DMS79 (cell line): ENCODE measurements around the gene AUTS2.

Source experiments
- DNase-seq: peaks from one replicate; lab custom pipeline; 2025; lab: John Stamatoyannopoulos, UW

The AUTS2 gene

DNA sequence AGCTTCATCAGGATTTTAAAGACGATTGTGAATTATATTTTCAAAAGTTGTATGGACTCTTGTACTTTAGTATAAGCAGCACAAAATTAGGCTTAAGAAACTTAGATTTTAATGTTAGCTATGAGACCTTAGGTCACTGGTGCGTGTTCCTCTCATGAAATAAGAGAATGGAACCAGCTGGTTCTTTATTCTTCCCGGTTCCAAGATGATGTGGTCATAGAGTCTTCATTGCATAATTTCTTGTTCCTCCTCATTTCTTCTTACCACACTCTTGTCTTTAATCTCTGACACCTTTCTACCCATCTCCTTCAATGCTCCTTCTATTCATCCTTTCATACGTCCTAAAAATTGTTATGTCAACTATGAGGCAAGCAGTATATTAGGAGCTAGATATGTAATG lies 437.2 kb downstream of the AUTS2 start:
- no peak for DNase-seq

DNA sequence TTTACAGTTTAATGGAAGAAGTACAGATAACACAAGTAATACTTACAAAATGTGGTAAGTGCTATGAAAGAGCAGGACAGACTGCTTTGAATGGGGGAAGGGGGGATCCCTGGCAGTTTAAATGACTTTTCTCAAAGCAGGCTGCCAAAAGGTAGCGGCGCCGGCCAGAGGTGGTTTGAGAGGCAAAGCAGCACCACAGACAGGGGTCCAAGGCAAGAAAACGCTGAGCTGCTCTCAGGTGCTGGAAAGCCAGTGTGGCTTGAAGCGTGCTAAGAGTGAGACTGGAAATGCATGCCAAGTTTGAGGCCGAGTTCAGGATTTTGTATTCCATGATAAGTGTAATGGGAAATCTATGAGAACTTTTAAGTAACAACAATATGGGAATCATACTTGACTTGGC lies 437.7 kb downstream of the AUTS2 start:
- DNase-seq: no peak

DNA sequence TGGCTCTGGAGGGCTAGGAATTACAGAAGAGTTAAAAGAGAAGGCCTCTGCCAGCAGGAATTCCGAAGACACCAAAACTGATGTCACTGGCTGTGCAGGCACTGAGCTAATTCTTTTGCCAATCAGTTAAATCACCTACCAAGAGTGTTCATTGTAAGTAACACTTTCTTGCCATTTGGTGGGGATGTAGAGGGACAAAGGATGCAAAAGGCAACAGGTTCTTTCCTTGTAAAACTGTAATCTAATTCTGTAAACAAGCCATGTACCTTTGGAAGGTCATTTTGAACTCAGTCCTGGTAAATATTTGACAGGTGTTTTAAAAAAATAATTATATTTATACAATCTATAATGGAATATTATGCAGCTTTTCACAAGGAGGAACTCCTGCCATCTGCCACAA lies 438.4 kb downstream of the AUTS2 start:
- DNase-seq: no peak

DNA sequence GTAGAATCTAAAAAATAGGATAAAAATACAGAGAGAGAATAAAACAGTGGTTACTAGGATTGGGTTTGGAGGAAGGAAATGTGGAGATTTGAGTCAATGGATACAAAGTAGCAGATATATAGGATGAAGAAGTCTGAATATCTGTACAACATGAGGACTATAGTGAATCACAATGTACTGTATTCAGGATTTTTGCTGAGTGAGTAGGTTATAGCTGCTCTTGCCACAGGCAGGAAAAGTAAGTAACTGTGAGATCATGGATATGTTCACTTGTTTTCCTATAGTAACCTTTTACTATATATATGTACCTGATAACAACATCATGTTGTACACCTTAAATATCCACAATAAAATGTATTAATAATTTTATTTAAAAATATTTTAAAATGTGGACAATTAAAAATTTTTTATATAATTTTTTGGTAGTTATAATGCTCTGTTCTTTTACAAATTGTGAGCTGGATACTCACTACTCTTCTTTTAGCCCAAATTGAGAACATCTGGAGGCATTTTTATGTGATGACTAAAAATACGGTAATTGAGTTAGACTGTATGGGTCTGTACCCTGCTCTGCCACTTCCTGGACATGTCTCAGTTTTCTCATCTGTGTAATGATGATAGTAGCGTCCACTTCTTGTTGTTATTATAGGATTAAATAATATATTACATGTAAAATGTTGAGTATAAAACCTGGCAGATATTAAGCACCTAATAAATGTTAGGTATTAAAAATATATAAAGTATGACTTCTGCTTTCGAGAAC lies 439.1 kb downstream of the AUTS2 start:
- no peak for DNase-seq

DNA sequence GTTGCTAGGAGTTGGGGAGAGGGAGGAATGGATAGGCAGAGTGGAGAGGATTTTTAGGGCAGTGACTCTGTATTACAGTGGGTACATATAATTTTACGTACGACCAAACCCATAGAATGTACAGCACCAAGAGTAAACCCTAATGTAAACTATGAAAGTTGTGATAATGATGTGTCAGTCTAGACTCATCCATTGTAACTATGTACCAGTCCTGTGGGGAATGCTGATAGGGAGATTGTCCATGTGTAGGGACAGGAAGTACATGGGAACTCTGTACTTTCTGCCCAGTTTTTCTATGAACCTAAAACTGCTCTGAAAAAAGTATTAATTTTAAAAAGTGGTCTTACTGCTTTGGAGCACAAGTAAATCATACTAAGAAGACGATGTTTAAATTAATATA lies 441.8 kb downstream of the AUTS2 start:
- no peak for DNase-seq

DNA sequence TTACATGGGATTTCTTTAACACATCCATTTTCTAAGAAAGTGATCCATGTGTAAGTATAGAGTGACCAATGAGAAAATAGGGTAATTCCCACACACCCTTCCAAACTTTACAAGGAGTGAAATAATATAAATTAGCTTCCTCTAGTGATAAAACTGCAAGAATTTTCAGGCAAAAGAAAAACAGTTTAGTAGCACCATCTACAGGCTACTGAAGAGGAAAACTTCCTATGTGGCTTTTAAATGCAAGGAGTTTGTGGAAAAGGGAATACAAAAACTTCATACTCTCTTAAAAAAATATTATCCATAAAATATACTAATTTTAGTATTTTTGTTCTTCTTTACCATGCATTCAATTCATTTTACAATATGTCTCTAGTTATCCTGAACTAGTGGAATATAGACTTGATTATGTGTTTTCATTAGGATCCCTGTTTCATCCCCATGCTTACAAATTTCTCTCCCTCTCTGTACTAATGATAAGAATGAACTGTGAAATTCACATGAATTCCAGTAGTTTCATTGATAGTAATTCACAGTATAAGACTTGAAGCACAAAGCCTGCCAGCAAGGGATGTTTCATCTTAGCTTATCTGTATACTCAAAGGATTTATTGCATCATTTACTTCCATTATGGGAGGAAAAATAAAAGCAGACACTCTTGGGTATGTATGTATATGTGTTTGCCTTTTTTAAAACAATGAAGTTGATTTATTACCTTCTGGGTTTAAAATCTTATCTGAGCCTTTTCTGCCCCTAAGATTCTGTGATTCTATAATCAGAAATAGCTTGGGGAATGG lies 442.9 kb downstream of the AUTS2 start:
- no peak for DNase-seq

DNA sequence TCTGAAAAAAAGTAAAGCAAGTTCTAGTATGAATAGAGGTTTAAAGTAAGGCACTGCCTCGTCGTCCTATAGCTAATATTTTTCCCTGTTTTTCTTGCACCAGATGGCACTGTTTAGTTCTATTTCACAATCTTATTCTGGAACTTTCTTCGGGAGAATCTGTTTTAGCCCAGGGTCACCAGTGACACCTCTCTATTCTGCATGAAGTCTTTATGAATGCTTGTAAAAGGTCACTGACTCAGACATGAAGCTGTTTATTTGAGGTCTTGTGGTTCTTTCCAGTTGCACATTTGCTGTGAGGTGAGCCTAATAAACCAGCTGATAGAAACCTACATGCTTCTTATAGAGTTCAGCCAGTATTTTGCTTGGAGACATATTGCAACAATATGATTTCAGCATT lies 444.3 kb downstream of the AUTS2 start:
- DNase-seq: no peak

DNA sequence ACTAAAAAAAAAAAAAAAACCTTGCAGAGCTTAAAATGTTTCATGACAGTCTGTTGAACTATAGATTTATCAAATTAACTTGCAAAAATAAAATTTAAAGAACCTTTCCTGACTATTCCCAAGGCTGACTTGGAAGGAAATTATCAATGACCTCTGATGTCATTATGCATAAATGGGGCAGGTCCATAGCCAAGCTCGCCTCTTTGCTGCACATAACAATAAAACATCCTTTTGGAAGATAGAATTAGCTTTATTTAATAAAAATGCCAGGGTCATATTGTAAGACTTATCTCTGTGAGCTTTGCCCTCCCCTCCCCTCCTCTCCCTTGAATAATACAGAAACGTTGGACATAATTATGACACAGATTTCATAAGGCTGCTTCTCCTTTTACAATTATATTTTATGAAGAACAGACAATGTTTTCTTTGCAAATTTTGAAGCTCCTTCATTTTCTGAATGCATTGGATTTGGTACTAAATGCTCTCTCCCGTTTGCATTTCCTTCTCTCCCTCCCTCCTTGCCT lies 444.8 kb downstream of the AUTS2 start:
- no peak for DNase-seq

DNA sequence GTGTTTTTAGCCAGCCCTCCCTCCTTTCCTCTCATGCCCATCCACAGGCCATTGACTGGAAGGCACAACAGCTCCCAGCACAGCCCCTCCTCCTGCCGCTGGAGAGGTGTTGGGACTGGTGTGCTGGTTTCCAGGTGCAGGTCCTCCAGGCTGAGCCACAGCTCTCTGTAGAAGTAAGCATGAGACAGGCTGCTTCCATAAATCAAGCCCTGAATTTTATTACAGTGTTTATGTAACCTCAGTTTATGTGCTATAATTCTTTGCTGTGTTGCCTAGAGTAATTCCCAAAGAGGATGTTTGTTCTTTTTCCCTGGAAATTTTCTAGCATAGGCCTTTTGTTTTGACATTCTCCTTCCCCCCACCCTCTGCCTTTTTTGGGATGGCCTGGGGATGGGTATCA lies 445.8 kb downstream of the AUTS2 start:
- DNase-seq: no peak

DNA sequence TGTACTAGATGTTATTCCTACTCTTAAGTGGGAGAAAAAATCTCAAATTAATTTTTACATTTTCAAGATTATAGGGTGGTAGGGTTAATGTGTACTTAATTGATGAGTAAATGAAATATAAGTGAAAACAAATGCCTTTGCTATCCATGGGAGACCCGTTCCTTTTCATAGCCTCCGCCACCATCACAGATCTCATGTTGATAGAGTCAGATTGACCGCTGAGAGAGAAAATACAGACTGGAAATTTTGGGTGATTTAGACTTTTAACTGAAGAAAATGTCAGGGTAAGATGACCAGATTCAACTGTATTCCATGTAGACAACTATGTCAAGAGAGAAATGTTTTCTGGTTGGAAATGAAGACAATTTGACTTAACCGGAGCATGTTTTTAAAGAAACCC lies 446.2 kb downstream of the AUTS2 start:
- DNase-seq: no peak

DNA sequence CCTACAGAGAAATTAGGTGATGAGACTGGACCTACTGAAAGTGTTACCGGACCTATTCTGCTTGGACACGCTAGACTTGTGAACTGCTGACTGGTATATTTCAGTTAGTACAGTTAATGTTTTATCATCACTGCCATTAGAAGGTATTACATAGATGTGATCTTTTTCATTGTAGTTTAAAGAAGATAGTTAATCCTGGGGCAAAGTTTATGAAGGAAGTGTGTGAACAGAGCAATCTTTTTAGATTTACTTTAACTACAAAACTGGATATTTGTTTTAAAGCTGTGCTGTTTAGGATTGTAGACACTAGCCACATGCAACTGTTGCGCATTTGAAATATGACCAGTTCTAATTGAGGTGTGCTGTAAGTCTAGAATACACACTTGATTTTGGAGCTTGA lies 446.7 kb downstream of the AUTS2 start:
- no peak for DNase-seq

DNA sequence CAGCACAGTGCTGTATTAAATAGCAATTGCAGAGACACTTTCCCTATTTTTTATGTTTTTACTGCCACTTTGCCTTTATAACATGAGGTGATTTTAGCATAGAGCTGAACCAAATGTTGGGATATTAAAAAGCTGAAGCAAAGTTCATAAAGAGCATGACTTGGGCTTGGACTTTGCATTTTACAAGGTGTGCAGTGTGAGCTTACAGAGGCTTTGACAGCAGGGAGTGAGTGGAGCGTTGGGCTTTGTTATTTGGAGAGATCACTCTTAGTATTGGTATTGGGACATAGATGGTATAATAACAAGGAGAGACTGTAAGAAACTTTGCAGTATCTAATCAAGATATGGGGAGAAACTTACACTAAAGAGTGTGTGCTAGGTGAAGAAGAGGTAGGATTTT lies 449.1 kb downstream of the AUTS2 start:
- DNase-seq: no peak

DNA sequence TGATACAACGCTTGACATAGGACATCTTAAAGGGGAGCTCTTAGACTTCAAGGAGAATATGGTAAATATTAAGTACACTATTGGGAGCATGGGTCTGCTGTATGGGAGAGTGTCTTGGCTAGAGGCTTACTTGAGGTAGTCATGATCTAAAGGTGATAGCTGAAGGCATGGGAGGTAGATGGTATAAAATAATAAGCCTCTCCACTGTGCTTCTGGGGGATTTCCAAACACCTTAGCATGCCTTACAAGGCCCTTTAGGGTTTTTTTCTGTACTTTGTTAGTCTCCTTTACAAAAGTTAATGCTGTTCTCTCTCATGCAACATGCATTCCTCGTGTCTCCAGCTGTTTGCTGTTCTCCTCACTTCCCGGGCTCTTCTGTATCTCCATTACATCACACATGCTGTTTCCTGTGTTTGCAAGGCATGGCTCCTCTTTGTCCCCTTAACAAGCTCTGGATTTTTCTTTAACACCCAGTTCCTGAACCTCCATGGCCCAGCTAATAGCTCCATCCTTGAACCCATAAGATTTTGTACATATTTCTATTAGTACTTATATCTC lies 449.7 kb downstream of the AUTS2 start:
- DNase-seq: no peak

DNA sequence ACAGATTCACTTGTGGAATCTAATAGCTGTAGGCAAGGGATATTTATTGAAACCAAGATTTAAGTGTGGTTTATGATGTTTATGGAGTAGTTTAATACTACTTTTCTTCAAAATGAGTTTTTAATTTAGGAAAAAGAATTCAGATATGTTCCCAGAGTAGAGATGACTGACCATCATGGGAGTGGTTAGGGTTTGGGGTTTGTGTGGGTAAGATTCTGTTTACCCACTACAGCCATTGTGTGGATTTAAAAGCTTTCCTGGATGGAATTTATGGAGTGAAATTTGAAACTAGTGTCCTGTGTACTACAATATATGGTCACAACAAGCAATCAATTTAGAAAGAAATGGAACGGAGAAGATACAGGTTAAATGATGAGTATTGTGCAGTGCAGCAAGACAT lies 453.5 kb downstream of the AUTS2 start:
- no peak for DNase-seq

DNA sequence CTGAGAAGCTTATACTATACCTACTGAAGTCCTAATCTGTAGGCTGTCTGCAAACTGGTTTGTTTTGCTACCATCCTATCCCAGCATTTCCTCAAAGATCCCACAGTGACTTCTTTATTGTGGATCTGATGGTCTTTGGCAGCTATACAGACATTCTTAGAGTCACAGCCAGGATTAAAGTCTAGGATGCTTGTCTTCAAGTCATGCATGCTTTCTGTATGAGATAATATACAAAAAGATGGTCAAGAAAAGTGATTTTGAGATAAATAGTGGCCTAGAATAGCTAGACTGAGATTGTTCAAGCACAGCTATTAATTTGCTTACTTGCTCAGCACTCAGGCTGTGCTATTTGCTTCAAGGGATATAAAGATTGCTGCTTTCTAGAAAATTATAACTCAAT lies 454.4 kb downstream of the AUTS2 start:
- DNase-seq: no peak

DNA sequence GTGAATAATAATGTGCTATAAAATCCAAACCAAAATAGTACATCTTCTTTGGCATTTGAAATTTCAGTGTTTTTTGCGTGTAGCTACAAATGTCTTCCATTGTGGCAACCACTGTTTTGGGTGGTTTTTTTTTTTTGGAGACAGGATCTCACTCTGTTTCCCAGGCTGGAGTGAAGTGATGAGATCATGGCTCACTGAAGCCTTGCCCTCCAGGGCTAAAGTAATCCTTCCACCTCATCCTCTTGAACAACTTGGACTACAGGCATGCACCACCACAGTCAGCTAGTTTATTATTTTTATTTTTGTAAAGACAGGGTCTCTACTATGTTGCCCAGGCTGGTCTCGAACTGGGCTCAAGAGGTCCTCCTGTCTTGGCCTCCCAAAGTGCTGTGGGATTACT lies 455.1 kb downstream of the AUTS2 start:
- no peak for DNase-seq

DNA sequence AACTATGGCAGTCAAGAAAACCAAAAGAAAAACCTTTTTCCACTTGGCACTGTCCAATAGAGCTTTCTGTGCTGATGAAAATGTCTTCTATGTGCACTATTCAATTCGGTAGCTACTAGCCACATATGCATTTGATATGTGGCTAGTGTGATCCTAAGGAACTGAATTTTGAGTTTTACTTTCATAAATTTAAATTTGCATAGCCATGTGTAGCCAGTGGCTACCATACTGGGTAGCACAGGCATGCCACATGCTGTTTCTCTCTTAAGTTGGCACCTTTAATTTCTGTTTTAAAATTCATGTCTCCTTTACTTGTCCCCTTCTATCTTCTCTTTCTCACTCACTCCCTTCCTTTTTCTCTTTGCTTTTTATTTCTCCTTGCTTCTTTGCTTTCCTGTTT lies 455.7 kb downstream of the AUTS2 start:
- DNase-seq: no peak

DNA sequence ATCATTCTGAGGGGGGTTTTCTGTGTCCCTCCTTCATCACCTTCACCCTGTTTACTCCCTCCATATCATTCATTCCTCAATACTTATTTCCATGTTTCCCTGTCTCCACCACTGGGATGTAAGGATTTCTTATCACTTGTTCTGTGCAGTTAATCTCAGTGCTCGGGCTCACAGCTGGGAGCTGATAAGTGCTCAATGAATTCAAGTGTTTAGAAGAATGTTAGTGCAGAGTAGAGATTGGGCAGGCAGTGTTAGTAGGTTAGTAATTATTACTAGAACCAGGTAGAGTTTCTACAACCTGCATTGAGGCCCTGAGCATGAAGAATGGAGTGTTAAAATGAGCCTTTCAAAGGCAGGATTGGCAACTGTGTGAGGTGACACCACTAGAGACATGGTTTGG lies 458.1 kb downstream of the AUTS2 start:
- DNase-seq: no peak

DNA sequence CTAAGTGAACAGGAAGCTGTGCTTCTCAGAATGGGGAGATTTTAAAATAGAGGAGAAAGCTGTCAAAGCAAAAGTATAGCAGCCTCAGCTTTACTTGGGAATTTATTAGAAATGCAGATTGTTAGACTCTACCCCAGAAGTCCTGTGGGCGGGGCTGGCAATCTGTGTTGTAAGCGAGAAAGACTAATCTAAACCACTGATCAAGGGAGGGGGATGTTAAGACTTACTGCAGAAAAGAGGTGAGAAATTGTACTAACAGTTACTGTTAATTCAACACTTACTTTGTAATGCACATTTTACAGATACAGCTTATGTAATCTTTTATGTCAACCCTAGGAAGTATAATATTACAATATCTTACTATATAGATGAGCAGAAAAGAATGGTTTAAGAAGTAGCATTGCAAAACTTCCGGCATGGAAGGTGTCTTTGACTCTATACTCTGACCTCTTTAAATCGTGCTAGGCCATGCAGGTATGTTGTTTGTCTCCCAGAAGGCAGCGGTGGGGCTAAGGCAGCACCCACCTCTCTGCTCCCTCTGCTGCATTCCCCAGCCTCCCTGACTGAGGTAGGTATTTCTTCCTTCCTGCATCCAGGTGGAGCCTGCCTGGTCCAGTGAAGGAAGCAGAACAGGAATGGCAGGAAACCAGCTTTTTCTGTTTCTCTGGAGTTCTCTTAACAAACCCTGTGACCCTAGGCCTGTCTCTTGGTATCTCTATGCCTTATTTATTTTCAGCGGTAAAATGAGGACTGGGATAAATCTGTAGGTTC lies 462.2 kb downstream of the AUTS2 start:
- DNase-seq: no peak

DNA sequence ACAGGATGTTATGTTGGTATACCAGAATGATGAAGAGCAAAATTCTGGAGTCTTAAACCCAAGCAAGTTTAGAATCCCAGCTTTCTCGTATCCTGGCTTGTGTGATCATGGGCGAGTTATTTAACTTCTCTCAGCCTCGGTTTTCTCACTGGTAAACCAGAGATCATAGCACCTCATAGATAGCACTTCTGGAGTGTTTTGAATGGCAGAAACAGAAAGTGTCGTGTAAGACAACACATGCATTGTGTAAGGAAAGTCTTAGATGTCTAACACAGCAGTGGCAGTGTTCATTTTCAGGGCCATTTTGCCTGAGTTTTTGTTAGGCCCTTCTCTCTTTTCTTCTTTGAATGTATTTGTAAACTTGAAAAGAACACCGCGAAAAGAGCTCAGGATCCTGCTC lies 465.1 kb downstream of the AUTS2 start:
- DNase-seq: no peak

DNA sequence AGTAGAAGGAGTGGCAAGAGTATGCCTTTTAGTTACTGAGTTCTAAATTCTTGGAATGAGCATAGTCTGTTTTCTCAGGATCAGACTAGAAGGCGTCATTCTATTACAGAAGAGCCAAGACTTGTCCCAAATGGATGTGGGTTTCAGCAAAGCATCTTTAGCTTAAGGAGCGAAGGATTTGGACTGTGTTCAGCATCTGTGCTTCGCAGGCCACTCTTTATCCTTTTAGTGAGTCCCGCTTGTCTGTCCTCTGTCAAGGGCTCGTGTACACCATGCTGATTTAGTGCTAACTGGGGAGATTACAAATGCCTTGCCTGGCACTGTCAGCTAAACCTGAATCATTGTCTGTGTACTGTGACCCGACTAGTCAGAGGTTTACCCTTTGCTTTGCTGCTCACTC lies 465.7 kb downstream of the AUTS2 start:
- DNase-seq: peak; percentile 7

DNA sequence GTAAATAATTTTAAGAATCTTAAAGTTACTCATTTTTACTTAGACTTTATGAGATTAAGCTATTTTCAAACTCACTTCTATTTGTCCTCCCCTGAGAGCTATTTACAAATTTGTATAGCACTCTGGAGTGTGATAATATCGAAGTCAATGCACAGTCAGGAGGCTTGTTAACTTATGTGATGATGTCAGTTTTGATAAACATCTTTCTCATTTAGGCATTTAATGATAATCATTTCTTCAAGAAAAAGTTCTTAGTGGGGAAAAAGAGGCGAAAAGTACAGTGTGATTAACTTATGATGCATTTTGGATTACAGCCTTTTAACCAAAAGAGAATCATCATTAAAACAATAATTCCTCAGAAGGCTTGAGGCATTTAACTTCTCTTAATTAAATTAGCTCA lies 468.6 kb downstream of the AUTS2 start:
- no peak for DNase-seq
